Measurements from ENCODE around the gene HCLS1.

DNA sequence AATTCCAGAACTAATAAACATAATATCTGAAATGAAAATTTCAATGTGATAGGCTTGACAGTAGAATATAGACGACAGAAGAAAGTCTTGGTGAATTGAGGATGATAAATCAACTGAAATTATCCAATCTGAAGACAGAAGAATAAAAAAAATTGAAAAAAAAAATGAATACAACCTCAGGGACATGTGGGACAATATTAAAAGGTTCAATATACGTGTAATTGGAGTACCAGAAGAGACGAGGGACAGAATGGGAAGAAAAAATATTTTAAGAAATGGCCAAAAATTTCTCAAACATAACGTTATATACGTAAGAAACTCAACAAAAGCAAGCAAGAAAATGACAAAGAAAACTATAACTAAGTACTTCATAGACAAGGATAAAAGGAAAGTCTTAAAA, 43.3 kb upstream of the HCLS1 start:
- TF ChIP-seq, protein P1, sequence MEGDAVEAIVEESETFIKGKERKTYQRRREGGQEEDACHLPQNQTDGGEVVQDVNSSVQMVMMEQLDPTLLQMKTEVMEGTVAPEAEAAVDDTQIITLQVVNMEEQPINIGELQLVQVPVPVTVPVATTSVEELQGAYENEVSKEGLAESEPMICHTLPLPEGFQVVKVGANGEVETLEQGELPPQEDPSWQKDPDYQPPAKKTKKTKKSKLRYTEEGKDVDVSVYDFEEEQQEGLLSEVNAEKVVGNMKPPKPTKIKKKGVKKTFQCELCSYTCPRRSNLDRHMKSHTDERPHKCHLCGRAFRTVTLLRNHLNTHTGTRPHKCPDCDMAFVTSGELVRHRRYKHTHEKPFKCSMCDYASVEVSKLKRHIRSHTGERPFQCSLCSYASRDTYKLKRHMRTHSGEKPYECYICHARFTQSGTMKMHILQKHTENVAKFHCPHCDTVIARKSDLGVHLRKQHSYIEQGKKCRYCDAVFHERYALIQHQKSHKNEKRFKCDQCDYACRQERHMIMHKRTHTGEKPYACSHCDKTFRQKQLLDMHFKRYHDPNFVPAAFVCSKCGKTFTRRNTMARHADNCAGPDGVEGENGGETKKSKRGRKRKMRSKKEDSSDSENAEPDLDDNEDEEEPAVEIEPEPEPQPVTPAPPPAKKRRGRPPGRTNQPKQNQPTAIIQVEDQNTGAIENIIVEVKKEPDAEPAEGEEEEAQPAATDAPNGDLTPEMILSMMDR (conservative IDR thresholded peaks at IDR 0.05): no peak
- no peak for TF ChIP-seq ZFX (IDR thresholded peaks at IDR 0.05)

Data from C4-2B (cell line).